Body of pancreas (tissue), 4 donors: ENCODE data around the gene TAC4.

Experiments used
- POLR2A ChIP-seq, 3 donors: fragments of 450-650 bp; IDR thresholded peaks; one replicate each; pipeline ENCODE4 v1.6.1; 2016; ENCODE audit warnings: antibody characterized with exemption in 3 of 3, mild to moderate bottlenecking in 2 of 3
- TF ChIP-seq, protein P1 (sequence below), 7 experiments: fragments of 450-650 bp in 4 of 7; fragments of 200-600 bp in 3 of 7; sonication (generic) in 3 of 7; IDR thresholded peaks; one replicate each; pipeline ENCODE4 v1.5.1; 2016 to 2019; ENCODE audit warnings: antibody characterized with exemption in 7 of 7

DNA sequence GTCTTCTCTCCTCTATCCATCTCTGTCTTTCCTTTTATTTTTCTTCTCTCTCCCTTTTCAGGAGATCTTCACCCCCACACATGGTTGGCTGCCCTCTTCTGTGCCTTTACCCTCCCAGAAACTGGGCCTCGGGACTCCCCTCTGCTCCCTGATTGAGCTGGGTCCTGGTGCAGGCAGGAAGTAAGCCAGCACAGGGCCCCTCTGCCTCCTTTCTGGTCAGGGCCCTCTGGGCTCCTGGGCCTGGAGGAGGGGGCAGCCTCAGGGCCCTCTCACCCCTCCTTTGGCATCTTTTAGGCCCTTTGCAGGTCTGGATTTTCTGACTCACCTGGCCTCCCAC lies 21.1 kb upstream of the TAC4 start:
- TF ChIP-seq, protein P1, sequence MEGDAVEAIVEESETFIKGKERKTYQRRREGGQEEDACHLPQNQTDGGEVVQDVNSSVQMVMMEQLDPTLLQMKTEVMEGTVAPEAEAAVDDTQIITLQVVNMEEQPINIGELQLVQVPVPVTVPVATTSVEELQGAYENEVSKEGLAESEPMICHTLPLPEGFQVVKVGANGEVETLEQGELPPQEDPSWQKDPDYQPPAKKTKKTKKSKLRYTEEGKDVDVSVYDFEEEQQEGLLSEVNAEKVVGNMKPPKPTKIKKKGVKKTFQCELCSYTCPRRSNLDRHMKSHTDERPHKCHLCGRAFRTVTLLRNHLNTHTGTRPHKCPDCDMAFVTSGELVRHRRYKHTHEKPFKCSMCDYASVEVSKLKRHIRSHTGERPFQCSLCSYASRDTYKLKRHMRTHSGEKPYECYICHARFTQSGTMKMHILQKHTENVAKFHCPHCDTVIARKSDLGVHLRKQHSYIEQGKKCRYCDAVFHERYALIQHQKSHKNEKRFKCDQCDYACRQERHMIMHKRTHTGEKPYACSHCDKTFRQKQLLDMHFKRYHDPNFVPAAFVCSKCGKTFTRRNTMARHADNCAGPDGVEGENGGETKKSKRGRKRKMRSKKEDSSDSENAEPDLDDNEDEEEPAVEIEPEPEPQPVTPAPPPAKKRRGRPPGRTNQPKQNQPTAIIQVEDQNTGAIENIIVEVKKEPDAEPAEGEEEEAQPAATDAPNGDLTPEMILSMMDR (IDR thresholded peaks at IDR 0.05): no peak
- no peak for TF ChIP-seq POLR2A (IDR thresholded peaks at IDR 0.05)
